Kidney (tissue), 14 donors: ENCODE results near the gene MYO1D. TPM values are rescaled to one million over a fixed set of nuclear protein-coding genes. Genes with fewer than 3 reads are reported as not detected.

Source experiments
- DNase-seq, 5 donors: peaks; one replicate each; pipeline ENCODE4 v3.0.0-alpha.2; 2013 to 2020
- FAIRE-seq: peaks from 2 replicates; lab custom pipeline; 2012; peaks lifted over from hg19 to GRCh38; lab: Jason Lieb, UNC
- H3K27ac ChIP-seq, 2 donors: one replicate each; pipeline ENCODE4 v1.7.0; 2013; ENCODE audit warnings: low read depth in 2 of 2, low read length in 2 of 2, inconsistent platforms in 1 of 2
- H3K27me3 ChIP-seq: one replicate; pipeline ENCODE4 v1.7.1; 2013; ENCODE audit warnings: low read length, inconsistent platforms; ENCODE audit not compliant: control insufficient read depth, insufficient read depth
- H3K36me3 ChIP-seq, 3 donors: one replicate each; pipeline versions ENCODE4 v1.7.0 to v1.7.1; 2013; ENCODE audit warnings: low read length in 3 of 3, control low read depth in 1 of 3, inconsistent platforms in 1 of 3; ENCODE audit not compliant: insufficient read depth in 3 of 3, control insufficient read depth in 2 of 3
- H3K4me1 ChIP-seq, 3 donors: one replicate each; pipeline versions ENCODE4 v1.7.0 to v1.7.1; 2013; ENCODE audit warnings: low read length in 3 of 3, inconsistent platforms in 1 of 3, low read depth in 1 of 3; ENCODE audit not compliant: control insufficient read depth in 2 of 3, insufficient read depth in 2 of 3
- H3K4me3 ChIP-seq, 3 donors: one replicate each; pipeline versions ENCODE4 v1.7.0 to v1.8.1; 2013; ENCODE audit warnings: low read length in 3 of 3, control low read depth in 1 of 3, inconsistent platforms in 1 of 3
- H3K9ac ChIP-seq, 3 donors: one replicate each; pipeline versions ENCODE4 v1.7.0 to v1.7.1; 2013; ENCODE audit warnings: low read length in 3 of 3, control low read depth in 1 of 3, inconsistent platforms in 1 of 3
- H3K9me3 ChIP-seq, 3 donors: one replicate each; pipeline versions ENCODE4 v1.7.0 to v1.7.1; 2013; ENCODE audit warnings: low read length in 3 of 3, control low read depth in 1 of 3, inconsistent platforms in 1 of 3; ENCODE audit not compliant: control insufficient read depth in 2 of 3, insufficient read depth in 1 of 3
- intact Hi-C: fragments of 100-400 bp; cut with DNase I; formaldehyde crosslinking; loops from one replicate; pipeline ENCODE4 v1.11.1; 2022
- polyA plus RNA-seq: library from polyadenylated mRNA; stranded (reverse); fragments of 350-450 nt; fragmentation: Illumina TruSeq; extraction: RNeasy Lipid Tissue Mini Kit (QIAGEN cat#74804); gene quantifications from one replicate; pipeline ENCODE4 v1.2.3, GENCODE V29; 2014; ENCODE audit warnings: low read depth, low replicate concordance; ENCODE audit not compliant: insufficient read depth
- total RNA-seq: library from RNA; stranded (reverse); fragmentation: NEBNext Ultra II Directional; extraction: Animal tissue kit (Norgen Biotek cat#: 25700); gene quantifications from one replicate; pipeline ENCODE4 v1.2.1, GENCODE V29; 2021
- TF ChIP-seq, protein P1 (sequence below): IDR thresholded peaks from 3 replicates; pipeline ENCODE4 v1.5.1; 2012; ENCODE audit warnings: mild to moderate bottlenecking, moderate library complexity, borderline replicate concordance; ENCODE audit not compliant: insufficient read depth; ENCODE audit errors: extremely low read depth
- donor health status: control.
- donor health status: control.
- donor health status: control.
- donor health status: control.
- donor health status: control.
- donor health status: DM: yes; HTN: yes; CAD: no.
- donor health status: Normal renal cell carcinoma (clear cell type).

The MYO1D gene
- total and polyA plus RNA-seq, 2 donors from 2014 or later, result 21.1 to 99.9 TPM

DNA sequence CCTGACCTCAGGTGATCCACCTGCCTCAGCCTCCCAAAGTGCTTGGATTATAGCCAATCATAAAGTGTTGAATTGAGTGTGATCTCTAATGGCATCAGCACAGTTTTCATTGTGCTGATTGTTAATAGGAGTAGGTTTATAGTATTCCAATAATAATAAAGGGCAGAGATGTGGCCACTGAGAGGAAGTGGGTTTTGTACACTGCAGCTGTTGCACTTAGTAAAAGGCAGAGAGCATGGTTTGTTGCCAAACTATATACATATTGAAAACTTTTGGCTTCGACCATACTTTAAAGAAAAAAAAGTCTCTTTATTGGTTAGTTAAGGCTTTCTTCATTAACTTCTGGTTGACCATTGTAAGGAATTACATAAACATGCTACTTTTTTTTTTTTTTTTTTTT, 204.2 kb downstream of the MYO1D start:
- H3K36me3 ChIP-seq, result no peaks in the 10 kb centered on the region
- no peaks in the 10 kb centered on the region for H3K27me3 ChIP-seq
- TF ChIP-seq, protein P1, sequence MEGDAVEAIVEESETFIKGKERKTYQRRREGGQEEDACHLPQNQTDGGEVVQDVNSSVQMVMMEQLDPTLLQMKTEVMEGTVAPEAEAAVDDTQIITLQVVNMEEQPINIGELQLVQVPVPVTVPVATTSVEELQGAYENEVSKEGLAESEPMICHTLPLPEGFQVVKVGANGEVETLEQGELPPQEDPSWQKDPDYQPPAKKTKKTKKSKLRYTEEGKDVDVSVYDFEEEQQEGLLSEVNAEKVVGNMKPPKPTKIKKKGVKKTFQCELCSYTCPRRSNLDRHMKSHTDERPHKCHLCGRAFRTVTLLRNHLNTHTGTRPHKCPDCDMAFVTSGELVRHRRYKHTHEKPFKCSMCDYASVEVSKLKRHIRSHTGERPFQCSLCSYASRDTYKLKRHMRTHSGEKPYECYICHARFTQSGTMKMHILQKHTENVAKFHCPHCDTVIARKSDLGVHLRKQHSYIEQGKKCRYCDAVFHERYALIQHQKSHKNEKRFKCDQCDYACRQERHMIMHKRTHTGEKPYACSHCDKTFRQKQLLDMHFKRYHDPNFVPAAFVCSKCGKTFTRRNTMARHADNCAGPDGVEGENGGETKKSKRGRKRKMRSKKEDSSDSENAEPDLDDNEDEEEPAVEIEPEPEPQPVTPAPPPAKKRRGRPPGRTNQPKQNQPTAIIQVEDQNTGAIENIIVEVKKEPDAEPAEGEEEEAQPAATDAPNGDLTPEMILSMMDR, result no peak
- no peak overlapping the region for H3K9ac ChIP-seq
- DNase-seq (no peak), FAIRE-seq (no peak)
- intact Hi-C loops, result no loop called here
- H3K4me1 ChIP-seq, result no peaks in the 10 kb centered on the region
- H3K9me3 ChIP-seq, result peaks cover 0 to 3% (median 0%) of the 10 kb centered on the region in 3 donors
- H3K4me3 ChIP-seq, result no peak overlapping the region
- H3K27ac ChIP-seq, result no peak overlapping the region

DNA sequence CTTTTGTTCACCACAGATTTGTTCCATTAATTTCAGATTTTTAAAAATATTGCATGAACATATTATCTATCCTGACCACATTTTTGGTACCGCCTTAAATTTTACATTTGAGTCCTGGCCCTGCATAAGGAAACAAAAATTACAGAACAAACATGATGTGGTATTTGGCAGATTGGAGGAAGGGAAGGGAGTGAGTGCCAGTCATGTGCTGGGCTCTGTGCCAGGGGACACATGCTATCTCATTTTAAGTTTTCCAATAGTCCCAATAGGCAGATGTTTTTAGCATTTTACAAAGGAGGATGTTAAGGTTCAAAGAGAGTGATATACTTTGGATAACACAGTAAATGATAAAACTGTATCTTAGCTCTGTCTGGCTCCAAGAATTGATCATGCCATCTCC, 205.0 kb downstream of the MYO1D start:
- Histone ChIP-seq H3K9ac (no peak overlapping the region), H3K4me1 (no peaks in the 10 kb centered on the region)

GRCh38 chr17:32664936-32665583, 211.9 kb downstream of the MYO1D start:
- Histone ChIP-seq H3K9me3 (no peaks in the 10 kb centered on the region), H3K4me3 (no peak overlapping the region), H3K27ac (no peak overlapping the region), H3K36me3 (no peaks in the 10 kb centered on the region), H3K27me3 (no peaks in the 10 kb centered on the region), H3K9ac (no peak overlapping the region), H3K4me1 (no peaks in the 10 kb centered on the region)
- intact Hi-C loops, result no loop called here
- DNase-seq (no peak), FAIRE-seq (no peak)
- TF ChIP-seq, protein P1, result no peak

More for the DNA sequence above, 205.0 kb downstream of the MYO1D start:
- intact Hi-C loops, result no loop called here
- H3K4me3 ChIP-seq, result no peak overlapping the region
- TF ChIP-seq, protein P1, result no peak
- DNase-seq, result no peak
- no peak overlapping the region for H3K27ac ChIP-seq
- no peak for FAIRE-seq
- peaks cover 0 to 3% (median 0%) of the 10 kb centered on the region in 3 donors for H3K9me3 ChIP-seq
- no peaks in the 10 kb centered on the region for H3K27me3 ChIP-seq
- H3K36me3 ChIP-seq, result no peaks in the 10 kb centered on the region
